HG03066 (cell line): ENCODE measurements around the gene KCNG4.

Experiments used
- ATAC-seq: cut with Tn5 transposase; IDR thresholded peaks from one replicate; pipeline ENCODE4 v1.9.1; 2021; ENCODE audit warnings: low read depth; ENCODE audit not compliant: unreplicated experiment

The KCNG4 gene

DNA sequence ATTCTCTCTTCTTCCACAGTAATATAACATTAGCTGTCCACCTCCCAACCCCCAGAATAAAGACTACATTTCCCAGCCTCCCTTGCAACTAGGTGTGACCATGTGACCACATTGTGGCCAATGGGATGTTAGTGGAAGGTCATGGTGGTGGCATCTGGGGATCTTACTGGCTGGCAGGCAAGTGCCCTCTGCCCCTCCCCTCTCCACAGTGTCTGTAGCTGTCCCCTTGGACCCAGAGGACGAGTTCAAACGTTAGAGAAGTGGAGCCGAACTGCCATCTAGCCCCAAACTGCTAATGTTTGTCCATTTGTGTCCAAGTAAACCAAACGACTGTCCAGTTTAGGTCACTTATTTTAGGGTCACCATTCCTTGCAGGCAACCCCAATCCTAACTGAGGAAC lies 26.6 kb upstream of the KCNG4 start:
- no peak for ATAC-seq

- ATAC-seq, result no peak
Observed at GRCh38 chr16:84262939-84263338, 23.1 kb upstream of the KCNG4 start.

DNA sequence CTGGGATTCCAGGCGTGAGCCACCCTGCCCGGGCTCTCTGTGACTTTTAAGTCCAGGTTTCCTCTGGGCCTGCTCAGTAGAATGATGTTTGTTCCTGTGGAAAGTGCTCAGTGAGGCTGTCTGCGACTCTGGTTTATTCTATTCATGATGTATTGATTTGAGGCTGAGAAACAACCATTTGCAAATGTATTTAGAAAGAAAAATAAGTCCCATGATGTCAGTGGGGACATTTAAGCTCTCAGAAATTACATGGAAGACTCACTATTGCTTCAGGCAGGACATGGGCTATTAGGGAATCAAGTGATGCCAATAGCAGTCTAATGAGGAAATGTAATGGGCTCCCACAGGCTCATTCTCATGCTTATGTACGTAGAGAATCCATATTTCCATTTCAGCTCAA lies 22.2 kb upstream of the KCNG4 start:
- ATAC-seq, result no peak

- ATAC-seq, result no peak
Observed at GRCh38 chr16:84260766-84261554, 21.1 kb upstream of the KCNG4 start.

- no peak for ATAC-seq
Observed at GRCh38 chr16:84259691-84260090, 19.9 kb upstream of the KCNG4 start.

GRCh38 chr16:84258266-84258665 lies 18.5 kb upstream of the KCNG4 start:
- no peak for ATAC-seq

- ATAC-seq, result no peak
Observed at GRCh38 chr16:84255050-84255810, 15.4 kb upstream of the KCNG4 start.

DNA sequence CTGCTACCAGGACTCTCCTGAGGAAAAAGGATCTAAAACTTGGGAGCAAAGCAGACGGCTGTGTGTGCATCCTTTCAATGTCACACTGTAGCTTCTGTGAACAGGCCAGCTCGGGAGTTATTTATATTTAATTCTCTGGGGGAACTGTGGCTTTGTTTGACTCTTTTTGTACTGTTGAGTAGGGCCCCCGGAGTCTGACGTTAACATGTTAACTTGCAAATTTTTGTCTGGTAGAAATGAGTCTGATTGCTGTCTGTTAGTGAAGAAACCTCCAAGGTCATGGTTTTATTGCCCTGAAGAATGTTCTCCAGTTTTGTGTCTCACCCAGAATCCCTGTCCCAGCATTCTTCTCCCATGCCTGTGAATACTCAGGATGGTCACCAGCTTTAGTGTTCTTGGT lies 14.2 kb upstream of the KCNG4 start:
- no peak for ATAC-seq

DNA sequence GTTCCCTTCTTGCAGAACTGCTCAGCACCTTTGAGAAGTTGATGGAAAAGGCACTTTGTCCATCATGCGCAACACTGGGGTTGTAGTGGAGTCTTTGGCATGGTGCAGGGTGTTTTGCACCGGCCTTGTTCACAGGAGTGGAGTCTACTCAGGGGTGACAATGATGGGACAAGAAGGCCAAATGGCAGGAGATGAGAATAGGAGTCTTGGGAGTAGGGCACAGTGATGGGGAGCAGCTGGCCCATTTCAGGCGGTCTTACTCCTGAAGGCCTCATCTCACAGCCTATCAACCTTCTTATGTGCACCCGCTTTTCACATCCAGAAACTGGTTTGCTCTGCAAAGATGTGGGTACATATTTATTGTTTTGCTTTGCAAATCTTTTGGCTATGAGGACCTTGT lies 13.4 kb upstream of the KCNG4 start:
- ATAC-seq, result no peak

DNA sequence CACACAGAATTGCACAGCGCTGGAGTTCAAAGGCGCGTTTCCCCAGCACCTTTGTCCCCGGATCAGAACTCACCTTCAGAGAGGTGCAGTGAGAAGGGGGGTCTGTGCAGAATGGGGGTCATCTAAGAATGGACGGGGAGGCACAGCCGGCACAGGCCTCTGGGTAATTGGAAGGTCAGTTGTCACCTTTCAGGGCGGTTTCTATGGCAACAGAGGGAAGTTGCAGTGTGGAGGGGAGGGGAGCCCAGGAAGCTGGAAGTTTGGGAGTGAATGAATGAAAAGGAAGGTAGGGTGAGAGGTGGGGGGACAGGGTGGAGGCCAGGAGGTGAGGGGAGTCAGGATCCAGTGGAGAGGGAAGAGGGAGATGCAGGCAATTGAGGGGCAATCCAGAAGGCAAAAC lies 12.4 kb upstream of the KCNG4 start:
- no peak for ATAC-seq

DNA sequence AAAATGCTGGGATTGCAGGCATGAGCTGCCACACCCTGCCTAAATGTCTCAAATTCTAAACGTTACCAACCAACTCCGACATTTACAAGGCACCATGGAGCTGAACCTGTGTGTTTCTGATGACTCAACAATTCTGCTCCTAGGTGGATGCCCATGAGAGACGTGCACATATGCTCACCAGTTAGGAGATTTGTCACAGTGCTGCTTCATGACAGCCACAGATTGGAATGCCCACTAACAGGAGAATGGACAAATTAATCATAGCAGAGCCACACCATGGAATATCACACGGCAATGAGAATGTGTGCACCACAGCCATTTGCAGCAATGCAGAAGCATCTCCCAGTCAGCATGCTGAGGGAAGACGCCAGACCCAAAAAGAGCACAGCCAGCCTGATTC lies 8.0 kb upstream of the KCNG4 start:
- no peak for ATAC-seq

DNA sequence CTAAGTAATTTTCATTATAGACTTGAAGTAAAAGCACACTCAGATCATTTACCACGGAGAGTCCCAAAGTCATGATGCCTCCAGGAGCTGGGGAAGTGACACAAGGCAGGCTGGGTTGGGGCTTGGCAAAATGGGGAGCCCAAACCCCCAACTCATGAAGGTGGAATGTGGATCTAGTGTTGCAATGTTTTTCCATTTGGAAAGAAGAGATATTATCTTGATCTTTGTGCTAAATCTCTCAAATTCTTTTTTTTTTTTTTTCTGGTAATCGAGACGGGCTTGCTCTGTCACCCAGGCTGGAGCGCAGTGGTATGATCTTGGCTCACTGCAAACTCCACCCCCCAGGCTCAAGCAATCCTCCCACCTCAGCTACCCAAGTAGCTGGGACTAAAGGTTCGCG lies 7.5 kb upstream of the KCNG4 start:
- no peak for ATAC-seq

GRCh38 chr16:84246679-84247077 lies 6.9 kb upstream of the KCNG4 start:
- ATAC-seq, result no peak

DNA sequence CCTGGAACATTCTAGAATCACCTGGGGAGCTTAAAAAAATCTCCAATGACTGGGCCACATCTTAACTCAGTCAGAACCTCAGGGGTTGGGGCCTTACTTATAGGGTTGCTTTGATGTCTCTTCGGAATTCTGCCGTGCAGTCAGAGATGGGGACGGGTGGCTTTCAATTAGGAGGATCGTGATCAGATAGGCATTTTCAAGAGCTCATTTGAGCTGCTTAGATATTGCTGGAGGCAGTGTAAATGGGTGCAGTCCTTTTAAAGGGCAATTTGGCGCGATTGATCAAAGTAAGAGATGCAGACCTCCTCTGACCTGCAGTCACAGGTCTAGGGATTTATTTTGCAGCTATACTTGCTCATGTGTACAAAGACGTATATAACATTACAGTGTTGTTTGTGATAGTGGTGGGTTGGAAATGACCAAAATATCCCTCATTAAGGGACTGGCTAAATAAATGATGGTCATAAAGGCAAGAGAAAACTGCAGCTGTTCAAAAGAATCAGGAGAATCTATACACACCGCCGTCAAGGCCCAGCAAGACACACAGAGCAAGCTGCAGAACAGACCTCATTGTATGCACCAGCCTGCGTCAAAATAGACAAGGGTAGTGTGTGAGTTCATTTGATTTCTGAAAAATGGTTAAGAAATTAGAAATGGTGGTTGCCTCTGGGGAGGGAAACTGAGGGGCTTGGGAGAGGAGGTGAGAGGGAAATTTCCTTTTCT lies 6.3 kb upstream of the KCNG4 start:
- no peak for ATAC-seq

- ATAC-seq, result no peak
Observed at GRCh38 chr16:84244728-84245127, 4.9 kb upstream of the KCNG4 start.

- ATAC-seq, result no peak
Observed at GRCh38 chr16:84243732-84244131, 3.9 kb upstream of the KCNG4 start.

DNA sequence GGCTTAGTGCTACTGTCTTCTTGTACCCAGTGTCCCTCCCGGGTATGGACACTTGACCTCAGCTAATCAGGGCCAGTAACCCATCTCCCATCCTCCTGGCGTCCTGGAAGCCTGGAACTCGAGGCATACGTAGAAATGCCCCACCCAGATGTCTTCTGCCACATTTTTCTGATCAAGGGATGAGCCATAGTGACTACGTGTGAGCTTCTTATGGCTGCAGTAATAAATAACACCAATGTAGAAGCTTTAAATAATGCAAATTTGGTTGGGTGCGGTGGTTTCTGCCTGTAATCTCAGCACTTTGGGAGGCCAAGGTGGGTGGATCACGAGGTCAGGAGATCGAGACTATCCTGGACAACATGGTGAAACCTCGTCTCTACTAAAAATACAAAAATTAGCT lies 3.0 kb upstream of the KCNG4 start:
- no peak for ATAC-seq

DNA sequence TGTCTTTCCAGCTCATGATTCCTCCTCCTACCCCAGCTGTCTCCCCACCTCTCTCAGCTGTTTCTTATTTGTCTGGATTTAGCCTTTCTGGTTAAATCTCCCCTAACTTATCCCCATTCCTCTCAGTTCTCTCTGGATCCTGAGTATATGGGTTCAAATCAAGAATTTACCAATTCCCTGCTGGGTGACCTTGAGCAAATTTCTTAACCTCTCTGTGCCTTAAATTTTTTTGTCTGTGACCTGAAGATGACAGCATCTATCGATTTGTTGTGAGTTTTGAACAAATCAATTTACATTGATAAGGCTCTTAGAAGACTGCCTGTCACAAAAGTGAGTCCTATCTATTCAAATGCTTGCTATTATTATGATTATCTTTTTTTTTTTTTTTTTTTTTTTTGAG lies 2.0 kb upstream of the KCNG4 start:
- ATAC-seq, result no peak

DNA sequence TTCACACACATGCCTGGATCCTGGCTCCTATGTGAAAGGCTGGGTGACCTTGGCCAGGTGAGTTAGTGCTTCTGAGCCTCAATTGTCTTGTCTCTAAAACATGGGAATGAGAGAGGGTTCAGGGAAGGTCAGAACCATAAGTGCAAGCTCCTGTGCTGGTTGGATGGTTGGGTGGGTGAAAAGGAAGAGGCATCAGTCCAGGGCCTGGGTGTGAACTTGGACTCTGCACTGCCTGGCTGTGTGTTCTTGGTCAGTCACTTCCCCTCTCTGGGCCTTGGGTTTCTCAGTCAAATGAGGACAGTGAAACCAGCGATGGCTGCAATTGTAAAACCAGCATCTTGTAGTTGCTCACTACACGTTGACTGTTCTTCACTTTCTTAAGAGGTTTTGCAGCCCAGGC lies 643 bp upstream of the KCNG4 start:
- no peak for ATAC-seq

DNA sequence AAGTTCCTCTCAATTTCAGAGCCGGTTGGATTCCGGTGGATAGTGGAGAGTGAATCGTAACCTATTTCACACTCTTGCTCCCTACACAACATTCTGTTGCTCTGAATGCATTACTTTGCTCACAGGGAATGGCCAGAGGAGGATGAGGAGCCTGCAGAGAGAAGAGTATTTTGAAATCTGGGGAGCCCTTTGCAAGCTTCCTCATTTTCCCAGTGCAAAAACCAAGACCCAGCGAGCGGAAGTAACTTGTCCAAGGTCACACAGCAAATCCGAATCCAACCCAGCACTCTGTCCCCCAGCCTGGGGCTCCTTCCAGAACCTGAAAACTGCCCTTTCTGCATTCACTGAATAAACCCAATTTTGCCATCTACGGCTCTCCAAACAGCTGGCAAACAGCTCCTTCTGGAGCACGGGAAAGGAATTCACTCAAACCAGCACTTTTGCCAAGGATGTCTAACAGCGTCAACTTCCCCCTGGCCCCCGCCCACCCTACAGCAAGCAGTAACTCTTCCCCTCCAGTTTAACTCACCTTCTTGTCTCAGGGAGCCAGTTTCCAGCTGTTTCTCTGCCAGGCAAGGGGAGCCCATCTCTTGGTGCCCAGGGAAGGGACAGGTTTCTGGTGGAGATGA lies 557 bp downstream of the KCNG4 start:
- ATAC-seq, result no peak
